Kidney glomerular epithelial cell (primary cell): ENCODE data around the gene EYA2.

Source experiments
- DNase-seq: peaks from one replicate; lab custom pipeline; 2025; lab: John Stamatoyannopoulos, UW

EYA2 gene

GRCh38 chr20:47227119-47227518 lies 332.5 kb downstream of the EYA2 start:
- DNase-seq: no peak

- DNase-seq: no peak
Measured at GRCh38 chr20:47227576-47227975, 332.9 kb downstream of the EYA2 start.

- DNase-seq: no peak
Measured at GRCh38 chr20:47228654-47229053, 334.0 kb downstream of the EYA2 start.

- no peak for DNase-seq
Measured at GRCh38 chr20:47230811-47231256, 336.2 kb downstream of the EYA2 start.

GRCh38 chr20:47231382-47232039 lies 336.9 kb downstream of the EYA2 start:
- no peak for DNase-seq

- no peak for DNase-seq
Measured at GRCh38 chr20:47232518-47232917, 337.9 kb downstream of the EYA2 start.

GRCh38 chr20:47233333-47234188 lies 338.9 kb downstream of the EYA2 start:
- no peak for DNase-seq

- DNase-seq: no peak
Measured at GRCh38 chr20:47235111-47235510, 340.5 kb downstream of the EYA2 start.

- no peak for DNase-seq
Measured at GRCh38 chr20:47235853-47236638, 341.4 kb downstream of the EYA2 start.

GRCh38 chr20:47236639-47236900 lies 341.9 kb downstream of the EYA2 start:
- no peak for DNase-seq

- DNase-seq: no peak
Measured at GRCh38 chr20:47237715-47238114, 343.1 kb downstream of the EYA2 start.
